ENCODE results near the gene OPCML. TPM values are rescaled to one million over a fixed set of nuclear protein-coding genes. Genes with fewer than 3 reads are reported as not detected.

OPCML gene
- total RNA-seq, 1 experiment from 2014 or later, result not detected

DNA sequence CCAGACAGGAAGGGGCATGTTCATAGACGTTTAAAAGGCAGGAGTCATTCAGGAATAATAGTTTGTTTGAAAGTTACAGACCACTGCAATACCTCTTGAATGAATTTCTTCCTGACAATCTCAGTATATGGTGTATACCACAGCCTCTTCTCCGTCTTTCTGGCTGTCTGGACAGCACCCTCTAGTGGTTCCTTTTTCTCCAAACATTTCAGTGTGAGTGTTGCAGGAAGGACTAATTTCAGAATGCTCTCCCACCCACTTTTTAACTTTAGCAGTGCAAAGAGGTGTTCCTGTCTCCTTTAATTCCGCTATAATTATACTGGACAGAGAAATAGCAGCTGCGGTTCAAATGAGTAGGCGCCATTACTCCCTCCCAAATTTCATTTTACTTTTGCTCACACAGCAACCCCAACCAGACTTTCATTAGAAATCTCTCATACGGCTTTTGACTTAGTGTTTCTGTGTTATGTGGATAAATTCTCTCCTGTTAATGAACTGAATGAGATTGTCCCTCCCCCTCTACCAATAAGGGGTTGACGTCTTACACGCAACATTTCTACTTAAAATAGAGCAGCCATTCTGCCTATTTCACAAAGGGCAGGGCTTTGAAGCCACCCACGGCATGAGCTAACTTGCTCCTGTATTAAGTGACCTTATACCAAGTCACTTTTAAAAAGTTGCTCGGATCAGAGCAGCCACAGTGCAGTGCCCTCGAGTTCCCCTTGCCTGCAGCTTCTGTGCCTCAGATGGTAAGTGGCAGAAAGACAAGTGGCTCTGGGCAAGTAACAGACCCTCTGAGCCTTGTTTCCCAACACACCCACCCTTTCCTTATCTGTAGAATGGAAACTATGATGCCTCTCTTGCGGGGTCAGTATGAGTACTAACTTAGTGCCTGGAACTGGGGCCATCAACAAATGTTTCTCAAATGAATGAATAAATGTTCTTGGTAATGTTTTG is 368.6 kb downstream of the OPCML start:
- no TSS peak for BruUV-seq (replicated peaks)
- peaks cover 9% of the 10 kb centered on the region for H3K9me3 Mint-ChIP-seq (ENCODE audit: unreplicated experiment)
- H3K27me3 ChIP-seq (replicated peaks; ENCODE audit: control insufficient read depth, insufficient read depth, low read length), result no peaks in the 10 kb centered on the region
- ChIA-PET POLR2A (no interaction called here), CTCF (interaction anchor here (1.0 to 2.7 kb wide), 3 partner anchors 29 to 86 kb away, joined by 3 to 12 read pairs (median 10); no protein-coding TSS in a partner anchor)
- no peaks in the 10 kb centered on the region for H3K9me3 ChIP-seq
- DNase-seq, result peak in 1 of 2 experiments; percentile 69
- peaks cover 9% of the 10 kb centered on the region for H3K27me3 Mint-ChIP-seq (ENCODE audit: insufficient read depth, unreplicated experiment)
- no peaks in the 10 kb centered on the region for H3K4me1 ChIP-seq
- intact Hi-C loops (cut with micrococcal nuclease; ENCODE audit: unreplicated experiment), result loop anchor here (1.0 kb wide), 2 partner anchors 29 to 85 kb away; no protein-coding TSS in a partner anchor
- peaks cover 12% of the 10 kb centered on the region for H3K4me1 Mint-ChIP-seq (ENCODE audit: low read depth, unreplicated experiment)
- no peak overlapping the region for H3K4me3 Mint-ChIP-seq (ENCODE audit: unreplicated experiment)
- no peaks in the 10 kb centered on the region for H3K36me3 Mint-ChIP-seq (ENCODE audit: insufficient read depth, unreplicated experiment)
- no peak overlapping the region for H3K27ac Mint-ChIP-seq (ENCODE audit: unreplicated experiment)
- no peak overlapping the region for H3K4me3 ChIP-seq (ENCODE audit: low read depth, low read length)
- no peaks in the 10 kb centered on the region for H3K36me3 ChIP-seq (ENCODE audit: control insufficient read depth, insufficient read depth, low read length)
- TF ChIP-seq CTCF (IDR thresholded peaks at IDR 0.05; ENCODE audit: insufficient read depth in 1 of 2, low read depth in 1 of 2, low read length in 1 of 2, severe bottlenecking in 1 of 2, unreplicated experiment in 1 of 2), result peak; percentile 76 to 93

DNA sequence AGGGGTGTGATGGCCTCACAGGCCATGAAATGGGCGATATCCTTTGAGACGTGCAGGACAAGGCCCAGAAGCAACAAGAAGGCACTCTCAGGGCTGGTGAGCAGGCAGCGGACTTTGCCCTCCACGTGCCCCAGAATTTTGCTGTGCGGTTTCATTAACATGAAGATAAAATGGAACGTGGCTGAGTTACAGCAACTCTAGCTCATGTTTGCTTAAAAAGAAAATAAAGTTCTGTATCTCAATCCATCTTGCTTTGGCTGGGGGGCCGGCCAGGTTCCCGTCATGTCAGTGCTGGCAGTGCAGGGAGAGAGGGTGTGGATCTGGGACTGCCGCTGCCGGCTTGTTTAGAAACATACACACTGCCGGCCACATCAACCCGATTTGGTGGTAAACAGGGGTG is 370.1 kb downstream of the OPCML start:
- H3K4me3 Mint-ChIP-seq (ENCODE audit: unreplicated experiment), result no peak overlapping the region
- intact Hi-C loops (cut with micrococcal nuclease; ENCODE audit: unreplicated experiment), result no loop called here
- H3K36me3 Mint-ChIP-seq (ENCODE audit: insufficient read depth, unreplicated experiment), result no peaks in the 10 kb centered on the region
- H3K9me3 ChIP-seq, result no peaks in the 10 kb centered on the region
- H3K27me3 Mint-ChIP-seq (ENCODE audit: insufficient read depth, unreplicated experiment), result peaks cover 3% of the 10 kb centered on the region
- CTCF ChIA-PET, result no interaction called here
- H3K4me1 ChIP-seq, result no peaks in the 10 kb centered on the region
- H3K4me3 ChIP-seq (ENCODE audit: low read depth, low read length), result no peak overlapping the region
- H3K9me3 Mint-ChIP-seq (ENCODE audit: unreplicated experiment), result peaks cover under 1% of the 10 kb centered on the region
- H3K27me3 ChIP-seq (replicated peaks; ENCODE audit: control insufficient read depth, insufficient read depth, low read length), result no peaks in the 10 kb centered on the region
- no peak for TF ChIP-seq CTCF (IDR thresholded peaks at IDR 0.05; ENCODE audit: insufficient read depth in 1 of 2, low read depth in 1 of 2, low read length in 1 of 2, severe bottlenecking in 1 of 2, unreplicated experiment in 1 of 2)
- BruUV-seq (replicated peaks), result no TSS peak
- H3K36me3 ChIP-seq (ENCODE audit: control insufficient read depth, insufficient read depth, low read length), result no peaks in the 10 kb centered on the region
- POLR2A ChIA-PET, result no interaction called here
- DNase-seq, result no peak
- H3K4me1 Mint-ChIP-seq (ENCODE audit: low read depth, unreplicated experiment), result peaks cover 12% of the 10 kb centered on the region
- no peak overlapping the region for H3K27ac Mint-ChIP-seq (ENCODE audit: unreplicated experiment)

- no TSS peak for BruUV-seq (replicated peaks)
- no peaks in the 10 kb centered on the region for H3K36me3 Mint-ChIP-seq (ENCODE audit: insufficient read depth, unreplicated experiment)
- H3K9me3 Mint-ChIP-seq (ENCODE audit: unreplicated experiment), result peaks cover 9% of the 10 kb centered on the region
- intact Hi-C loops (cut with micrococcal nuclease; ENCODE audit: unreplicated experiment), result no loop called here
- H3K4me1 Mint-ChIP-seq (ENCODE audit: low read depth, unreplicated experiment), result peaks cover 20% of the 10 kb centered on the region
- no peak for DNase-seq
- Histone ChIP-seq H3K9me3 (no peaks in the 10 kb centered on the region), H3K4me1 (peaks cover 12% of the 10 kb centered on the region), H3K36me3 (ENCODE audit: control insufficient read depth, insufficient read depth, low read length) (no peaks in the 10 kb centered on the region), H3K4me3 (ENCODE audit: low read depth, low read length) (no peak overlapping the region), H3K27me3 (replicated peaks; ENCODE audit: control insufficient read depth, insufficient read depth, low read length) (no peaks in the 10 kb centered on the region)
- H3K4me3 Mint-ChIP-seq (ENCODE audit: unreplicated experiment), result no peak overlapping the region
- ChIA-PET CTCF (no interaction called here), POLR2A (no interaction called here)
- no peak overlapping the region for H3K27ac Mint-ChIP-seq (ENCODE audit: unreplicated experiment)
- TF ChIP-seq CTCF (IDR thresholded peaks at IDR 0.05; ENCODE audit: insufficient read depth in 1 of 2, low read depth in 1 of 2, low read length in 1 of 2, severe bottlenecking in 1 of 2, unreplicated experiment in 1 of 2), result no peak
- H3K27me3 Mint-ChIP-seq (ENCODE audit: insufficient read depth, unreplicated experiment), result peaks cover 3% of the 10 kb centered on the region
These were observed 371.5 kb downstream of the OPCML start for GRCh38 chr11:133160754-133161153.
